Neural cell (in vitro differentiated cells): ENCODE results near the gene MZF1. TPM values are rescaled to one million over a fixed set of nuclear protein-coding genes. Genes with fewer than 3 reads are reported as not detected.

Experiments
- H2AFZ ChIP-seq: fragments of 200-600, 300-800 bp; sonication (generic), shearing (Covaris generic); 2 replicates; pipeline ENCODE4 v1.6.0; 2014; ENCODE audit warnings: low read depth, mild to moderate bottlenecking, antibody characterized with exemption, low read length, moderate library complexity
- H3F3A ChIP-seq: fragments of 200-600 bp; shearing (Covaris generic); 2 replicates; pipeline ENCODE4 v1.6.1; 2016; ENCODE audit warnings: mild to moderate bottlenecking, moderate library complexity, mixed read lengths, antibody characterized with exemption, low read length; ENCODE audit not compliant: insufficient read depth, poor library complexity, severe bottlenecking
- H3K27ac ChIP-seq: fragments of 200-600, 300-800 bp; sonication (generic), shearing (Covaris generic); 2 replicates; pipeline ENCODE4 v1.5.1; 2014; ENCODE audit warnings: mild to moderate bottlenecking, low read length, moderate library complexity
- H3K27me3 ChIP-seq: fragments of 300-800, 200-600 bp; sonication (generic), shearing (Covaris generic); 2 replicates; pipeline ENCODE4 v1.6.0; 2014; ENCODE audit warnings: mild to moderate bottlenecking, low read depth, low read length, moderate library complexity; ENCODE audit not compliant: insufficient read depth
- H3K36me3 ChIP-seq: fragments of 300-800, 200-600 bp; sonication (generic), shearing (Covaris generic); 2 replicates; pipeline ENCODE4 v1.5.1; 2014; ENCODE audit warnings: mild to moderate bottlenecking, antibody characterized with exemption, low read length, moderate library complexity; ENCODE audit not compliant: insufficient read depth
- H3K4me2 ChIP-seq: fragments of 300-800, 200-600 bp; sonication (generic), shearing (Covaris generic); 2 replicates; pipeline ENCODE4 v1.6.0; 2014; ENCODE audit warnings: mild to moderate bottlenecking, low read length
- H3K4me3 ChIP-seq: fragments of 300-800, 200-600 bp; sonication (generic), shearing (Covaris generic); 2 replicates; pipeline ENCODE4 v1.5.1; 2014; ENCODE audit warnings: mild to moderate bottlenecking, low read length, moderate library complexity
- H3K79me2 ChIP-seq: fragments of 200-600 bp; shearing (Covaris generic); replicated peaks from 2 replicates; pipeline ENCODE4 v1.6.0; 2014; ENCODE audit warnings: mild to moderate bottlenecking, low read length, moderate library complexity; ENCODE audit not compliant: insufficient read depth
- H3K9ac ChIP-seq: fragments of 300-800, 200-600 bp; sonication (generic), shearing (Covaris generic); 2 replicates; pipeline ENCODE4 v1.6.1; 2016; ENCODE audit warnings: mild to moderate bottlenecking, low read length, mixed read lengths
- H3K9me2 ChIP-seq: fragments of 200-600 bp; shearing (Covaris generic); 2 replicates; pipeline ENCODE4 v1.6.1; 2016; ENCODE audit warnings: mild to moderate bottlenecking, low read length, mixed read lengths; ENCODE audit not compliant: insufficient read depth
- H3K9me3 ChIP-seq: fragments of 200-600, 300-800 bp; sonication (generic), shearing (Covaris generic); 2 replicates; pipeline ENCODE4 v1.6.1; 2016; ENCODE audit warnings: mild to moderate bottlenecking, mixed run types, low read length, moderate library complexity, mixed read lengths
- H4K20me1 ChIP-seq: fragments of 200-600 bp; shearing (Covaris generic); 2 replicates; pipeline ENCODE4 v1.6.1; 2016; ENCODE audit warnings: mild to moderate bottlenecking, mixed run types; ENCODE audit not compliant: insufficient read depth
- EP300 ChIP-seq: fragments of 450-650 bp; conservative IDR thresholded peaks from 2 replicates; pipeline ENCODE4 v1.6.1; 2014; ENCODE audit warnings: antibody characterized with exemption, mild to moderate bottlenecking, moderate library complexity; ENCODE audit not compliant: poor library complexity, severe bottlenecking
- EZH2 ChIP-seq: fragments of 200-600, 300-800 bp; shearing (Covaris generic), sonication (generic); IDR thresholded peaks from 2 replicates; pipeline ENCODE4 v1.6.1; 2014; ENCODE audit warnings: antibody characterized with exemption, low read length, borderline replicate concordance, mild to moderate bottlenecking; ENCODE audit not compliant: insufficient read depth, poor library complexity, severe bottlenecking
- MXI1 ChIP-seq: fragments of 450-650 bp; conservative IDR thresholded peaks from 2 replicates; pipeline ENCODE4 v1.6.1; 2014; ENCODE audit warnings: antibody characterized with exemption, mild to moderate bottlenecking; ENCODE audit not compliant: poor library complexity, severe bottlenecking
- POLR2AphosphoS5 ChIP-seq: IDR thresholded peaks from 2 replicates; pipeline ENCODE4 v1.6.1; 2012
- RAD21 ChIP-seq: fragments of 450-650 bp; conservative IDR thresholded peaks from 2 replicates; pipeline ENCODE4 v1.6.1; 2014; ENCODE audit warnings: antibody characterized with exemption, mild to moderate bottlenecking, moderate library complexity
- SMC3 ChIP-seq: fragments of 450-650 bp; conservative IDR thresholded peaks from 2 replicates; pipeline ENCODE4 v1.6.1; 2014; ENCODE audit warnings: antibody characterized with exemption, mild to moderate bottlenecking, moderate library complexity; ENCODE audit not compliant: poor library complexity
- TAF1 ChIP-seq: IDR thresholded peaks from 2 replicates; pipeline ENCODE4 v1.6.1; 2012; ENCODE audit warnings: low read depth
- polyA plus RNA-seq: library from polyadenylated mRNA; depleted of rRNA; stranded (reverse); fragments of >200 nt; gene quantifications from 2 replicates; pipeline ENCODE4 v1.2.3, GENCODE V29; 2014
- TF ChIP-seq, protein P1 (sequence below): fragments of 450-650 bp; IDR thresholded peaks from 2 replicates; pipeline ENCODE4 v1.5.1; 2014; ENCODE audit warnings: antibody characterized with exemption, mild to moderate bottlenecking, moderate library complexity; ENCODE audit not compliant: poor library complexity, severe bottlenecking
- TF ChIP-seq, protein P2 (sequence below): IDR thresholded peaks from 2 replicates; pipeline ENCODE4 v1.6.1; 2012; ENCODE audit warnings: borderline replicate concordance

MZF1 gene
- polyA plus RNA-seq, 1 donor from 2014 or later, result 74.6 TPM

DNA sequence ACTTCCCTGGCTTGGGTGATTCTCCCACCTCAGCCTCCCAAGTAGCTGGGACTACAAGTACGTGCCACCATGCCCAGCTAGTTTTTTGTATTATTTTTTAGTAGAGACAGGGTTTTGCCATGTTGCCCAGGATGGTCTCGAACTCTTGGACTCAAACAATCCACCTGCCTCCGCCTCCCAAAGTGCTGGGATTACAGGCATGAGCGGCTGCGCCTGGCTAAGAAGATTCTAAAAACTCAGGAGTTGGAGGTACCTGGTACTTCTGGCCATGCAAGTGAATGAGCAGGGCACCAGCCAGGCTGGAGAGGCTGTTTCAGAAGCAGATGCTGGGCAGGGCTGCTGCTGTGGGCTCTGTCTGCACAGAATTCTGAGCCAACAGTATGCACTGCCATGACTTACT lies 6.1 kb downstream of the MZF1 start:
- Histone ChIP-seq H3K79me2 (no peaks in the 10 kb centered on the region), H3F3A (no peaks in the 10 kb centered on the region), H3K4me2 (no peak overlapping the region), H3K9ac (no peak overlapping the region), H3K27me3 (no peaks in the 10 kb centered on the region), H3K36me3 (no peaks in the 10 kb centered on the region), H2AFZ (no peak overlapping the region), H3K9me2 (no peaks in the 10 kb centered on the region), H3K9me3 (no peaks in the 10 kb centered on the region), H4K20me1 (no peaks in the 10 kb centered on the region), H3K27ac (no peak overlapping the region), H3K4me3 (no peak overlapping the region)
- TF ChIP-seq MXI1, result no peak
- TF ChIP-seq EP300, result no peak
- TF ChIP-seq, protein P1, sequence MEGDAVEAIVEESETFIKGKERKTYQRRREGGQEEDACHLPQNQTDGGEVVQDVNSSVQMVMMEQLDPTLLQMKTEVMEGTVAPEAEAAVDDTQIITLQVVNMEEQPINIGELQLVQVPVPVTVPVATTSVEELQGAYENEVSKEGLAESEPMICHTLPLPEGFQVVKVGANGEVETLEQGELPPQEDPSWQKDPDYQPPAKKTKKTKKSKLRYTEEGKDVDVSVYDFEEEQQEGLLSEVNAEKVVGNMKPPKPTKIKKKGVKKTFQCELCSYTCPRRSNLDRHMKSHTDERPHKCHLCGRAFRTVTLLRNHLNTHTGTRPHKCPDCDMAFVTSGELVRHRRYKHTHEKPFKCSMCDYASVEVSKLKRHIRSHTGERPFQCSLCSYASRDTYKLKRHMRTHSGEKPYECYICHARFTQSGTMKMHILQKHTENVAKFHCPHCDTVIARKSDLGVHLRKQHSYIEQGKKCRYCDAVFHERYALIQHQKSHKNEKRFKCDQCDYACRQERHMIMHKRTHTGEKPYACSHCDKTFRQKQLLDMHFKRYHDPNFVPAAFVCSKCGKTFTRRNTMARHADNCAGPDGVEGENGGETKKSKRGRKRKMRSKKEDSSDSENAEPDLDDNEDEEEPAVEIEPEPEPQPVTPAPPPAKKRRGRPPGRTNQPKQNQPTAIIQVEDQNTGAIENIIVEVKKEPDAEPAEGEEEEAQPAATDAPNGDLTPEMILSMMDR, result no peak
- no peak for TF ChIP-seq SMC3
- no peak for TF ChIP-seq POLR2AphosphoS5
- no peak for TF ChIP-seq TAF1
- TF ChIP-seq EZH2, result no peak
- TF ChIP-seq RAD21, result no peak
- TF ChIP-seq, protein P2, sequence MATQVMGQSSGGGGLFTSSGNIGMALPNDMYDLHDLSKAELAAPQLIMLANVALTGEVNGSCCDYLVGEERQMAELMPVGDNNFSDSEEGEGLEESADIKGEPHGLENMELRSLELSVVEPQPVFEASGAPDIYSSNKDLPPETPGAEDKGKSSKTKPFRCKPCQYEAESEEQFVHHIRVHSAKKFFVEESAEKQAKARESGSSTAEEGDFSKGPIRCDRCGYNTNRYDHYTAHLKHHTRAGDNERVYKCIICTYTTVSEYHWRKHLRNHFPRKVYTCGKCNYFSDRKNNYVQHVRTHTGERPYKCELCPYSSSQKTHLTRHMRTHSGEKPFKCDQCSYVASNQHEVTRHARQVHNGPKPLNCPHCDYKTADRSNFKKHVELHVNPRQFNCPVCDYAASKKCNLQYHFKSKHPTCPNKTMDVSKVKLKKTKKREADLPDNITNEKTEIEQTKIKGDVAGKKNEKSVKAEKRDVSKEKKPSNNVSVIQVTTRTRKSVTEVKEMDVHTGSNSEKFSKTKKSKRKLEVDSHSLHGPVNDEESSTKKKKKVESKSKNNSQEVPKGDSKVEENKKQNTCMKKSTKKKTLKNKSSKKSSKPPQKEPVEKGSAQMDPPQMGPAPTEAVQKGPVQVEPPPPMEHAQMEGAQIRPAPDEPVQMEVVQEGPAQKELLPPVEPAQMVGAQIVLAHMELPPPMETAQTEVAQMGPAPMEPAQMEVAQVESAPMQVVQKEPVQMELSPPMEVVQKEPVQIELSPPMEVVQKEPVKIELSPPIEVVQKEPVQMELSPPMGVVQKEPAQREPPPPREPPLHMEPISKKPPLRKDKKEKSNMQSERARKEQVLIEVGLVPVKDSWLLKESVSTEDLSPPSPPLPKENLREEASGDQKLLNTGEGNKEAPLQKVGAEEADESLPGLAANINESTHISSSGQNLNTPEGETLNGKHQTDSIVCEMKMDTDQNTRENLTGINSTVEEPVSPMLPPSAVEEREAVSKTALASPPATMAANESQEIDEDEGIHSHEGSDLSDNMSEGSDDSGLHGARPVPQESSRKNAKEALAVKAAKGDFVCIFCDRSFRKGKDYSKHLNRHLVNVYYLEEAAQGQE, result no peak

DNA sequence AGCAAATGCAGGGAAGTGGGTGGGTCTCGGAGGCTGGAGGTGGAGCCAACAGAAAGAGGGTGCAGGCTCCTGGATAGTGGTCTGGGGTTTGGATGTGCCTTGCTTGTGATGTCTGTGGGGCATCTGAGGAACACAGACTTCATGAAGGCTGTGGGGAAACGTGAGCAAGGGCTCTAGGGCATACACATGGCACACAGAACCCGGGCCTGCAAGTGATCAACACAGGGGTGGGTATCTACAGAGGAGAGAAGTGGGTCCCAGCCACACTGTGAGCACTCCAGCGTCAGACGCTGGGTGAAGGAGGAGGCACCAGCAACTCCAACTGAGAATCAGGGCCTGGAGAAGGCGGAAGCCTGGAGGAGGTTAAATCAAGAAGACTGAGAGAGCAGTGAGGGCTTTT lies 9.3 kb downstream of the MZF1 start:
- no peak overlapping the region for H3K9ac ChIP-seq
- H3F3A ChIP-seq, result peaks cover 7% of the 10 kb centered on the region
- H3K36me3 ChIP-seq, result no peaks in the 10 kb centered on the region
- H3K79me2 ChIP-seq, result no peaks in the 10 kb centered on the region
- no peak overlapping the region for H3K27ac ChIP-seq
- no peaks in the 10 kb centered on the region for H3K9me2 ChIP-seq
- no peak overlapping the region for H3K4me3 ChIP-seq
- no peaks in the 10 kb centered on the region for H3K9me3 ChIP-seq
- TF ChIP-seq, protein P1, result no peak
- TF ChIP-seq POLR2AphosphoS5, result no peak
- no peak for TF ChIP-seq SMC3
- TF ChIP-seq, protein P2, result no peak
- TF ChIP-seq MXI1, result no peak
- TF ChIP-seq EZH2, result no peak
- TF ChIP-seq EP300, result no peak
- no peak for TF ChIP-seq TAF1
- TF ChIP-seq RAD21, result no peak
- no peak overlapping the region for H3K4me2 ChIP-seq
- no peak overlapping the region for H2AFZ ChIP-seq
- no peaks in the 10 kb centered on the region for H3K27me3 ChIP-seq
- H4K20me1 ChIP-seq, result no peaks in the 10 kb centered on the region
